Ammon's horn (tissue), 1 donor: ENCODE data around the gene MAJIN.
"Not testable (repeated sequence)": the region's sequence is repeated elsewhere in the genome, so short reads cannot be mapped to it uniquely, and the experiment has no call there.

Experiments used
- DNase-seq: peaks from one replicate; pipeline ENCODE4 v3.0.0-alpha.2; 2016; ENCODE audit warnings: low spot score

MAJIN gene

GRCh38 chr11:64971421-64972233, at the start of gene MAJIN:
Gene MAJIN (minus strand): TSS chr11:64972108. CDS start chr11:64959405, 12,703 bp downstream.
- DNase-seq = peak; percentile 63

DNA sequence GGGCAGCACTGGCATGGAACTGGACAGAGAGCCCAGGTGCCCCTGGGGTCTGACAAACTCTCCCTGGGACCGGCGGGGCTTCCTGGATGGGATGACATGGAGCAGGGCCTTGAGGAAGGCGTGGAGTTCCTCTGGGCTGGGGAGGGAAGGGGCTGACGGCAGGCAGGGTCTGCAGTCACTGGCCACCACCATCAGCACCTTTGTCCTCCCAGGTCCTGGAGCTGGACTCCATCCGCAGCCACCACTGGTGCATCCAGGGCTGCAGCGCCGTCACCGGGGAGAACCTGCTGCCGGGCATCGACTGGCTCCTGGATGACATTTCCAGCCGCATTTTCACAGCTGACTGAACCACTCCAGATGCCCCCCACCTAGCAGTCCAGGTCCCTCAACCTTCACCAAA, 49.6 kb upstream of the MAJIN start:
- no peak for DNase-seq

GRCh38 chr11:65021003-65021402, 49.1 kb upstream of the MAJIN start:
- no peak for DNase-seq

DNA sequence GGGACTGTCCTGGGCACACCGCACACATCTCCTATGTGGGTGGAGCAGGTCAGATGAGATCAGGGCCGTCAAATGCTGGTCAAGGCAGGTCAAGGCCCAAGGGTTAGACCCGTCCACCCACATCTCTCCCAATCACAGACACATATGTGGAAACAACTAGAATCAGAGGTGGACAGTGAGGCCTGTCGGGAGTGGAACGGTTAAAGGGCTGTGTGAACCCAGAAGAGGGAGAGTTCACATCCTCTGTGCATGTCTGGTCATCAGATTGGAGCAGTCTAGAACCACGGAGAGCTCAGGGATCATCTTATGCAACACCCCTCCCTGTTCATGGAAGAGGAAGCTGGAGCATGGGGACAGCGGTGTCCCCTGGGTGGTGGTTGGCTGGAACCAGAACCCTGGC, 47.9 kb upstream of the MAJIN start:
- DNase-seq = no peak

- no peak for DNase-seq
These were observed 46.0 kb upstream of the MAJIN start for GRCh38 chr11:65017937-65018336.

- DNase-seq = no peak
These were observed 44.8 kb upstream of the MAJIN start for GRCh38 chr11:65016705-65017104.

- DNase-seq = no peak
These were observed 42.9 kb upstream of the MAJIN start for GRCh38 chr11:65014726-65015227.

DNA sequence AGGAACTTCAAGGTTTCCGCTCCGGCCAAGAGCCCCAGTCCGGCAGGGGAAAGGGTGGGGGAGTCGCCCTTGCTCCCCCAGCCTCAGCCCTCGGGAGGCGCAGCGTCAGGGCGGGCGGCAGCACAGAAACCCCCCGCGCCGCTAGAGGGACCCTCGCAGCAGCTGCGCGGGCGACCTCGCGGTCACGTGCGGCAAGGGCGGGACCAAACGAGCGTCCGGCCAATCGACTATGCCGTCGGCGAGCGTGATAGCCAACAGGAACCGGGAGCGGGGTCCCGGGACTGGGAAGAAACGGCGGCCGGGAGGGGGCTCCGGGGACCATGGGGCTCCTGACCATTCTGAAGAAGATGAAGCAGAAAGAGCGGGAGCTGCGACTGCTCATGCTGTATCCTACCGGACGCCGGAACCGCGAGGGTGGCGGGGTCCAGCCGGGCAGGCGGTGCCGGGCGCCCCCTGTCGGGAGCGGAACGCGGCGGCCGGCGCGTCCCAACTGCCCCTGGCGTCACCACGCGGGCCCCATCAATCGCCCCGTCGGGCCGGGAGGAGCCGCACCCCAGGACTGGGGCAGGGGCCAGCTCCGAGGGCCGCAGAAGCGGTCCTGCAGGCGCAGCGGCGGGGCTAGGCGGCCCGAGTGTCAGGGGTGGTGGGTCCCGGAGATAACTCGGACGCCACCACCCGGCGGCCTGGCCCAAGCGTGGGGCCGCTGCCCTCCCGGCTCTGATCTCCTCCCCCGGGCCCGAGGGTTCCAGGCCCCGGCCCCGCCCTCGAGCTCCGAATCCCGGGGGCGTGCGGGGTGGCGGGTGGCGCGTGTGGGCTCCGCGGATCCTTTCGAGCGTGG, 42.2 kb upstream of the MAJIN start, which contains the start of gene ARL2:
Gene ARL2 (plus strand): TSS at position 273 of the 838 bp plus-strand sequence. CDS start 48 bp downstream, at position 321.
- DNase-seq = peak; percentile 95

GRCh38 chr11:65013130-65013887, 41.4 kb upstream of the MAJIN start:
- DNase-seq = peak; percentile 91

DNA sequence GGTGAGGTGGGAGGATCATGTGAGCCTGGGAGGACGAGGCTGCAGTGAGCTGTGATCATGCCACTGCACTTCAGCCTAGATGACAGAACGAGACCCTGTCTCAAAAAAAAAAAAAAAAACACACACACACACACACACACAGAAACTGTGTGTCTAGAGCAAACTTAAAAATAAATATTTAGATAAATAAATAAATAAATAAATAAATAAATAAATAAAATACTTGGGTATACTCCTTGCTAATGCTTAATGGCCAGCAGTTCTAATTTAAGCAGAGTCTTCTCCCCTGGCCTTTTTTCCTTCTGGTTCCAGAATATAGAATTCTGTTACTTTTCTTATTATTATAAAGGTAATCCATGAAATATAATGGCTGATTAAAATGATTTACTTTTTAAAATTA, 37.0 kb upstream of the MAJIN start:
- DNase-seq = no peak

GRCh38 chr11:65008016-65008415, 36.1 kb upstream of the MAJIN start:
- no peak for DNase-seq

DNA sequence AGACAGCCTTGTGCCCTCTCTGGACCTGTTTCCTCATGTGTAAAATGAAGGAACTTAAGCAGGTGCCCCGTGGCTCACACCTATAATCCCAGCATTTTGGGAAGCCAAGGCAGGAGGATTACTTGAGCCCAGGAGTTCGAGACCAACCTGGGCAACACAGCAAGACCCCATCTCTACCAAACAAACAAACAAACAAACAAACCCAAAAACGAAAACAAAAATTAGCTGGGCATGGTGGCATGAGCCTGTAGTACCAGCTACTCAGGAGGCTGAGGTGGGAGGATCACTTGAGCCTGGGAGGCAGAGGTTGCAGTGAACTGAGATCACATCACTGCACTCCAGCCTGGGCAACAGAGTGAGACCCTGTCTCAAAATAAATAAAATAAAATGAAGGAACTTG, 32.1 kb upstream of the MAJIN start:
- not testable (repeated sequence) for DNase-seq

DNA sequence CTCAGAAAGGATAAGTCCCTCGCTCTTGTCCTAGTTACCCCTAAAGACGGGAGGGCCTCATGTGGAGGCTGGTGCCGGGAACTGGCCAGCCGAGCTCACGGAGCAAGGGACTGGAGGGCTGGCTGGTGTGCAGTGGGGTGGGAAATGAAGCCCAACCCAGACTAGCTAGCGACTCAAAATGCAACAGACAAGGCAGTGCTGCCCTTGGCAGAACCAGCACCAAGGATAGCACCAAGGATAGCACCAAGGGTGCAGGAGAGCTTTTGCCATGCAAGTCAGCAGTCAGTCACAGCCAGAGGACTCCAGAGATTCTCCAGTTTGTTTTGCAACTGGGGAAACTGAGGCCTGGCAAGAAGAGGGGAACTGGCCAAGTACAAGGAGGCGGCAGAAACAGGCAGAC, 31.4 kb upstream of the MAJIN start:
- DNase-seq = no peak

DNA sequence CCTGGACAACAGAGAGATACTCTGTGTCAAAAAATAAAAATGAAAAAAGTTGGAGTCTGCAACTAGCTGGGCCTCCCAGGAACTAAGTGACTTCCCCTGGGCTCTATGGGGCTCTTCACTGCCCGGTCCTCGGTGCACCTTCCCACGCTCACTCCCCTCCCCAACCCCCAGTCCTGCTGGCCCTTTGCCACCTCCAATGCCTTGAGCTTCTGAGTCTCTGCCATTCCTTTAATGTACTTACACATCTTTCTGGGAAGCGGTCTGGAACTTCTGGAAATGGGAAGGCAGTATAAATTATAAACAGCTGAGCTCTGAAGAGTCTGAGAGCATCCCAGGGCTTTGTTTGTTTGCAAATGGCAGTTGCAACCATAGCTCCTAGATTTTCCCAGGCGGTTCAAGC, 30.8 kb upstream of the MAJIN start:
- no peak for DNase-seq

DNA sequence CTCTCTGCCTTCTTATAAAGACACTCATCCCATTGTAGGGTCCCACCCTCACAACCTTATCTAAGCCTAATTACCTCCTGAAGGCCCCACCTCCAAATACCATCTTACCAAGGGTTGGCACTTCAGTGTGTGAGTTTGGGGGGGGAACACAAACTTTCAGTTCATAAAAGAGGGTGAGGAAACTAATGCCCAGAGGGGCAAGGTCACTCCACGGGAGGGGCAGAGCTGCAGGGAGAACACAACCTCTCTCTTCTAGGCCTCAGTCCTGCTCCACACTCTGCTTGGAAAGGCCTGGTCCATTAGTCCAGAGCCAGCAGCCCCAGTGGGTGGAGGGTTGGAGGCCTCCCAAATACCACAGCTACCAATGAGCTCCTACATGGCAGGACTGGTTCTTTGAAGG, 27.6 kb upstream of the MAJIN start:
- DNase-seq = no peak

- no peak for DNase-seq
These were observed 27.0 kb upstream of the MAJIN start for GRCh38 chr11:64998690-64999431.

GRCh38 chr11:64998141-64998540, 26.2 kb upstream of the MAJIN start:
- DNase-seq = no peak

DNA sequence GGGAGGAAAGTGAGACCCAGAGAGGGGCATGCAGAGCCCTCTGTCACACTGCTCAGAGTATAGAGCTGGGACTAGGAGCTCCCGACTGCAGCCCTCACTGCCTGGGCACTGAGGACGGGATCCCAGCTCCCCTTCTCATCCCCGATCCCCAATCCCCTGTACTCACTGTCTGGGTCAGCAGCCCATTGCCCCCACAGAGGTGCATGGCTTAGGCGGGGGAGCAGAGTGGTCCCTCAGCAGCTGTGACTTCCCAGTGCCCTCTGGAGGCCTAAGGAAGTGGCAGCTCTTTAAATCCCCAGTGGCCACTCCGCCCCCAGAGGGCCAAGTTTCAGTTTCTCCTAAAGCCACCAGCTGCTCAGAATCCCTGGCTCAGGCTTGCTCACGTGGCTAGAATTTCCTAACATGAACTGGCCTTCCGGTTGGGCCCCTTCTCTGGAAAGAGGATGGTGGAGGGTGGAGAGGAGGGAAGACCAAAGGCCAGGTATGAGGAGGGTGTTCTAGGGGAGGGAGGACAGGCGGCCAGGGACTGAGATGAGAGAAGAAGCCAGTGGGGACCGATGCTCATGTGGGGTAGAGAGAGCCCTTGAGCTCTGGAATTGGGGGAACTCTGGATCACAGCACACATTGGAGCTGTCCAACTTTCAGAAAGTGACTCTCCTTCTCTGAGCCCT, 24.9 kb upstream of the MAJIN start, which contains the start of gene BATF2:
Gene BATF2 (minus strand): TSS at position 262 of the 671 bp plus-strand sequence. CDS start 57 bp downstream, at position 205.
- DNase-seq = peak; percentile 81

DNA sequence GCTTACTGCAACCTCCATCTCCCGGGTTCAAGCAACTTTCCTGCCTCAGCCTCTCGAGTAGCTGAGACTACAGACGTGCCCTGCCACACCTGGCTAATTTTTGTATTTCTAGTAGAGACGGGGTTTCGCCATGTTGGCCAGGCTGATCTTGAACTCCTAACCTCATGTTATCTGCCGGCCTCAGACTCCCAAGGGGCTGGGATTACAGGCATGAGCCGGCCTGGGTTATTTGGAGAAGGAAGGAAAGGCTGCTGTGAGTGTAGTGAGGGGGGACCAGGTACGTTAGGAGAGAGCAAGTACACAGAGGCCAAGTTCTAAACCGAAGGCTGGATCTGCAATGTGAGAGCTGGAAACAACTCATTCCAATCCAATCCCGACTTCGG, 24.4 kb upstream of the MAJIN start:
- DNase-seq = no peak

- no peak for DNase-seq
These were observed 22.4 kb upstream of the MAJIN start for GRCh38 chr11:64994318-64994717.
